OCI-M2 (cell line): ENCODE measurements around the gene TGFB1I1.
"Not testable (repeated sequence)": the region's sequence is repeated elsewhere in the genome, so short reads cannot be mapped to it uniquely, and the experiment has no call there.

ENCODE experiments used
- DNase-seq: peaks from one replicate; lab custom pipeline; 2025; ENCODE audit not compliant: unreplicated experiment; lab: John Stamatoyannopoulos, UW

TGFB1I1 gene

DNA sequence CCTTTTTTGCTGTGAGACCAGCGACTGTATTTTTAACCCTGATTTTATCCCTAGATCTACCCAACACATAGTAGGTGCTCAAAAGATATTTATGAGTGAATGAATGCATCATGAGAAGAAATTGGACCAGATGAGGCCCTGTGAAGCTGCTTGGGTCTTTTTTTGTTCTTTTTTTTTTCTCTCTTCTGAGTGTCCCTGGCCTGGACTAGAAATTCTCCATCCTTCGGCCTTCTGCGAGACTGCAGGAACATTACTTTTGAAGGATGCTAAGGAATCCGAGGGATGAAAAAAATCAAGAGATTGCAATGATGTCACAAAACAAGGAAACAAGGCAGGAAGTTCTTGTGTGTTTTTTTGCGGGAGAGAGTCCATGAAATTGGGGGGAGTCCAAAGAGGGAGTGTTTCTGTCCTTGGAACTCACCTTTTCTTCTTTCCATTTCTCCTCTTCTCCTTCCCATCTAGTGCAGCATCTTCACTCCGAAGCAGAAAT lies 36.8 kb downstream of the TGFB1I1 start:
- no peak for DNase-seq

DNA sequence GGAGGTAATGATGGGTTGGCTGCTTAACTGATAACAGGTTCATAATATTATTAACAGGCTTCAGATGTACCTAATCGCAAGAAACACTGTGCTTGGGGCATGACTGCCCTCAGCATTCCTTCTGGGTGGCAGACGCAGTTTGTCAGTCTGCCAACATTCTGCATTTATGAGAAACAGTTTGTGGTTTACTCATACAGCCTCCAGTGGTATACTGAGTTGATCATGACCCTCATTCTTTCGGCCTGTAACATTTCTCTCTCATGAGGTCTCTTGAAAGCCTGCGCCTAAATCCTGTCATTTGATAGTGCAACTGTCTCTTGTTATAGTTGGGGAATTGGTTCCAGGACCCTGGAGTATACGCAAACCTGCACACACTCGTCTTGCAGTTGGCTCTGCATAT lies 41.2 kb downstream of the TGFB1I1 start:
- DNase-seq: no peak

DNA sequence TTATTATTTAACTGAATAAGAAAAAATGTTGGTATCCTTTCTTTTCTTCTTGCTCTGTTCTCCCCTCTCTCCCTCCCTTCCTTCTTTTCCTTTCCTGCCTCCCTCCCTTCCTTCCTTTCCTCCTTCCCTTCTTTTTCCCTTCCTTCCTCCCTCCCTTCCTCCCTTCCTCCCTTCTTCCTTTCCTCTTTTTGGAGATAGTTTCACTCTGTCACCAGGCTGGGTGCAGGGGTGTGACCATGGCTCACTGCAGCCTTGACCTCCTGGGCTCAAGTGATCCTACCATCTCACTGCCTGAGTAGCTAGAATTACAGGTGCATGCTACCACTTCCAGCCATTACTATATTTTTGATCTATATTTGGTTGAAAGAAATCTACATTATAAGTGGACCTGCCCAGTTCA lies 41.9 kb downstream of the TGFB1I1 start:
- DNase-seq: no peak

DNA sequence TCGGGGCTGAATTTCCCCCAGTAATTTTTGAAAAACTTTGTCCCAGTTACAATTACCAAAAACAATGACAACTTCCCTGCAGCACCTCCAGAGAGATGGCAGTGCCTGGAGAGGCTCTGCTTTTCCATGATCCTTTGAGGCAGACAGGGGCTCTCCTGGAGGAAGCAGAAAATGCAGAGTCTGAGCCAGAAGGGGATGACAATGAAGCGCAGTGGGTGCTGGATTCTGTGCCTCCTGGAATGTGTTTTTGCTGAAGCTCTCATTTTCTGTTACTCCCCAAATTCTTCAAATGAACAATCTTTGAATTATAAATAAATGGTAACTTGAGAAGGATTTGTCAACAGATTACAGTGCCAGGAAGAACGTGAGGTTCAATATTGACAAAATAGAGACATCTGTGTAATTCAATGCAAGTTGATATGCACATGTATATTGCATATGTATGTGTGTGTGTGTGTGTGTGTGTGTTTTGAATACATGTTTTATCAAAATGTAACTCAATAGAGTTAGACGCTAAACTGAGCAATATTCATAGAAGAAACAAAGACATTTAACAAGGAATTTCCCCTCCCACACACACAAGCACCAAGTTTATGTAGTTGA lies 45.9 kb downstream of the TGFB1I1 start:
- no peak for DNase-seq

DNA sequence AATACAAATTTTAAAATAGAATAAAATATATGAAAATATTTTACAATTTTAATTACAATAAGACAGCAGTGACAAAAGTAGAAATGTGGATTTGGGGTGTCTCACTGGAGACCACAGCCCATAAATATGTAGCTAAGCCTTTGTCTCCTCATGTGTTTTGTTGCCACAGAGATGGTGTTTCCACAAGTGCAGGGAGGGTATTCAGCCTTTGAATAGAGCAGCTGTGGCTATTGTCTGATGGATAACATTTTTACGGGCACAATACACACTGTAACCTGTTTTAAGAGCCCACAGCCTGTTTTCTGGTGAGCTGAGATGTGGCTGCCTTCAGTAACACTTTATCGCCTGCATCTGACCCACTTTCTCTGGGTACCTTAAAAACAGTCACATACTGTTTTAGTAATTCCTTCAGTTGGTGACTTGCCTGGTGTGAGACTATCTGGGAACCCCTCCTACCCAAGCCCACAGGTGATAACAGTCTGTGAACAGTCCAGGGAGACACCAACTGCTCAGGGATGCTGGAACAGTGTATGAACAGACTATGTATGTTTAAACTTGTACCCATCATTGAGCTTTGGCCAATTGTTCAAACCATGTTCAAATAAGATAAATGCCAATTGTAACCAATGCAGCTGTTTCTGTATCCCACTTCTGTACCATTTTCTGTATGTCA lies 47.9 kb downstream of the TGFB1I1 start:
- no peak for DNase-seq

DNA sequence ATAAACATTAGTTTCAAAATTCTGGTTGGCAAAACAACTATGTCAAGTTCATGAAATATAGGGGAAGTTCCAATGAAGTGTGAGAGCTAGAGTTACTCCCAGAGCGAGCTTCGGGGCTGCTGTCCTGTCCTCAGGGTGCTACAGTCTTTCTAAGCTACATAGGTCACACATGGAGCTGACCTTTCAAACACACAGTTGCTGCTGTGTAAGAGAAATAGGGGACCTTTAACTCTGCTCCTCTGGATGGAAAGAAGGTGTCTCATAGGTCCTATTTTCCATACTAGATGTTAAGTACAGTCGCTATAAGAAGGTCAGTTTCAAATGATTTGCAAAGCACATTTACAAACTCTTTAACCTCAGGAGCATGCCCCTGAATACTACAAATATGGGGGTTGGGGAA lies 49.4 kb downstream of the TGFB1I1 start:
- no peak for DNase-seq

DNA sequence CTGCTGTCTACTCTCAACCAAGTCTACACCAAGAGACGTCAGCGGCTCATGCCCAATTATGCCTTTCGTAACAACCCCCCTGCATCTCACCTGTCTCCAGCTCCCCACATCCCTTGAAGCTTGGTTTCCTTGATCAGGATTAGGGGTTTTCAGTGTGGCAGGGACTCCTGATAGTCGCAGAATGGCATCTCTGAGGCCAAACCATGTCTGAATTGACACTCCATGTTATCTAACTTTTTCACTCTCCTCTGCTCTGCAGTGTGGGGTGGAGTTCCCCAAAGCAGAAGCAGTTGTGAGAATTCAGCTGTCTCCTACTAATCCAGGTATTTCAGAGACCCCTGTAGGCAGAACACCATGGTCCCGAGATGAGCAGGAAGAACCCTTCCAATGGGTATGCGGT lies 50.1 kb downstream of the TGFB1I1 start:
- DNase-seq: no peak

DNA sequence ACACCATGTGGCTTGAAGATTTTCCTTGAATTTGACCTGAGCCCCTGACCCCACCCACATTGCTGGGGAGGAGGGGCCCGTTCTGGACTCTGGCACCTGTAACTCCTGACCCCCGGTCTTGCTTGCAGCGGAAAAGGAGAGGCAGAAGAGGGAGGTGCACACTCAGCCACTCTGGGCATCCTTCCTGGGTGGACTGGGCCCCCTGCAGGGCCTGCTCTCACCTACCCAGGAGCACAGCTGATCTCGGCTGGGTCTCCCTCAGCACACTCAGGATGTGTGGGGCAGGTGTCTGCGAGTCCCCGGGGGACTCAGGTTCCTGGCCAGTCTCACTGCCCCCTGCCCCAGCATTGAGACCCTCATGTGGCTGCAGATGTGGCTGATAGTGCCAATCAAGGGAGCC lies 51.8 kb downstream of the TGFB1I1 start:
- not testable (repeated sequence) for DNase-seq

DNA sequence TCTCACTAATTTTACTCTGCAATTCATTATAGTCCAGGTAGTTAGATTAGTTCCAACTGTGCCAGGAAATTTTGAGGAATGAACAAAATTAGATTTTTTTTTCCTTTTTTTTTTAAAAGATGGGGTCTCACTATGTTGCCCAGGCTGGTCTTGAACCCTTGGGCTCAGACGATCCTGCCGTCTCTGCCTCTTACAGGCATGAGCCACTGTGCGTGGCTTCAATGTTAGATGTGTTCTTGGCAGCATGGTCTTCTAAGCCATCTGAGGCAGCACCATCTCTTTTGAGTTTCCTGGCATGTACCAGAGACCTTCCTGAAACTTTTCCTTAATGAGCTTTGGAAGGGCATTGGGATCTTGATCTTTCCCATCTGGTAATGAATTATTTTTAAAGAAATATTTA lies 53.2 kb downstream of the TGFB1I1 start:
- DNase-seq: no peak
